ENCODE data around the gene INO80C.

Gene INO80C

GRCh38 chr18:35513181-35513936 is 15.6 kb upstream of the INO80C start:
- no peak for DNase-seq (ENCODE audit: low read depth in 2 of 2)

GRCh38 chr18:35512761-35513160 is 15.0 kb upstream of the INO80C start:
- no peak for DNase-seq (ENCODE audit: low read depth in 2 of 2)

- DNase-seq (ENCODE audit: low read depth in 2 of 2) = no peak
These were observed 14.1 kb upstream of the INO80C start for GRCh38 chr18:35511833-35512232.

- no peak for DNase-seq (ENCODE audit: low read depth in 2 of 2)
These were observed 13.7 kb upstream of the INO80C start for GRCh38 chr18:35511428-35511827.

GRCh38 chr18:35510076-35510651 is 12.4 kb upstream of the INO80C start:
- no peak for DNase-seq (ENCODE audit: low read depth in 2 of 2)

- no peak for DNase-seq (ENCODE audit: low read depth in 2 of 2)
These were observed 11.1 kb upstream of the INO80C start for GRCh38 chr18:35508746-35509338.

GRCh38 chr18:35508030-35508429 is 10.3 kb upstream of the INO80C start:
- DNase-seq (ENCODE audit: low read depth in 2 of 2) = no peak

- DNase-seq (ENCODE audit: low read depth in 2 of 2) = no peak
These were observed 9.9 kb upstream of the INO80C start for GRCh38 chr18:35507623-35508022.

- DNase-seq (ENCODE audit: low read depth in 2 of 2) = no peak
These were observed 9.4 kb upstream of the INO80C start for GRCh38 chr18:35507192-35507591.

GRCh38 chr18:35506024-35506712 is 8.4 kb upstream of the INO80C start:
- no peak for DNase-seq (ENCODE audit: low read depth in 2 of 2)

- no peak for DNase-seq (ENCODE audit: low read depth in 2 of 2)
These were observed 7.2 kb upstream of the INO80C start for GRCh38 chr18:35504996-35505395.

- DNase-seq (ENCODE audit: low read depth in 2 of 2) = no peak
These were observed 4.3 kb upstream of the INO80C start for GRCh38 chr18:35502052-35502451.

- no peak for DNase-seq (ENCODE audit: low read depth in 2 of 2)
These were observed 3.6 kb upstream of the INO80C start for GRCh38 chr18:35501369-35501768.

- no peak for DNase-seq (ENCODE audit: low read depth in 2 of 2)
These were observed 2.4 kb upstream of the INO80C start for GRCh38 chr18:35500113-35500512.

- no peak for DNase-seq (ENCODE audit: low read depth in 2 of 2)
These were observed 762 bp downstream of the INO80C start for GRCh38 chr18:35497027-35497369.

- no peak for DNase-seq (ENCODE audit: low read depth in 2 of 2)
These were observed 2.0 kb downstream of the INO80C start for GRCh38 chr18:35495536-35496314.

- DNase-seq (ENCODE audit: low read depth in 2 of 2) = no peak
These were observed 3.2 kb downstream of the INO80C start for GRCh38 chr18:35494251-35495220.

GRCh38 chr18:35491700-35492077 is 6.1 kb downstream of the INO80C start:
- no peak for DNase-seq (ENCODE audit: low read depth in 2 of 2)

- DNase-seq (ENCODE audit: low read depth in 2 of 2) = no peak
These were observed 6.7 kb downstream of the INO80C start for GRCh38 chr18:35490894-35491699.

GRCh38 chr18:35489913-35490490 is 7.8 kb downstream of the INO80C start:
- no peak for DNase-seq (ENCODE audit: low read depth in 2 of 2)

All from stimulated activated CD8-positive, alpha-beta memory T cell treated with anti-CD3 and anti-CD28 coated beads, Interleukin-7, amount 100 ng/mL, for 4 hours (primary cell).